Measurements from ENCODE around the gene CTNNBIP1.

DNA sequence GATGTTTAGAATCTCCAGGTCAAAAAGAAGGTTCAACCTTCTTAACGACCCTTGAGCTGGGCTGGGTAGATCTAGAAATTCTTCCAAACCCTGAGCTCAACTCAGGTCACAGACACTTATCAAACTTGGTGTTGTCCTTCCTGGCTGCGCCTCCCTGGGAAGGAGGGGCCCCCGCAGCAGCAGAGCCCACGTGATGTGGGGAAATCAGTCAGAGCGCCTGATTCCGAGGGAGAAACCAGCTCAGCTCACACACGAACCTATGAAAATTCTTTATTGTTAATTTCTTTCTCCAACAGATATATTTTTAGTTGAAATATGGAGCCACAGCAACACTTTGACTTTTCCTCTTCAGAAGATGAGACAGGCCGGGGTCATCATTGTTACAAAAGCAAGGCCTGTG lies 62.0 kb downstream of the CTNNBIP1 start:
- TF ChIP-seq, protein P1, sequence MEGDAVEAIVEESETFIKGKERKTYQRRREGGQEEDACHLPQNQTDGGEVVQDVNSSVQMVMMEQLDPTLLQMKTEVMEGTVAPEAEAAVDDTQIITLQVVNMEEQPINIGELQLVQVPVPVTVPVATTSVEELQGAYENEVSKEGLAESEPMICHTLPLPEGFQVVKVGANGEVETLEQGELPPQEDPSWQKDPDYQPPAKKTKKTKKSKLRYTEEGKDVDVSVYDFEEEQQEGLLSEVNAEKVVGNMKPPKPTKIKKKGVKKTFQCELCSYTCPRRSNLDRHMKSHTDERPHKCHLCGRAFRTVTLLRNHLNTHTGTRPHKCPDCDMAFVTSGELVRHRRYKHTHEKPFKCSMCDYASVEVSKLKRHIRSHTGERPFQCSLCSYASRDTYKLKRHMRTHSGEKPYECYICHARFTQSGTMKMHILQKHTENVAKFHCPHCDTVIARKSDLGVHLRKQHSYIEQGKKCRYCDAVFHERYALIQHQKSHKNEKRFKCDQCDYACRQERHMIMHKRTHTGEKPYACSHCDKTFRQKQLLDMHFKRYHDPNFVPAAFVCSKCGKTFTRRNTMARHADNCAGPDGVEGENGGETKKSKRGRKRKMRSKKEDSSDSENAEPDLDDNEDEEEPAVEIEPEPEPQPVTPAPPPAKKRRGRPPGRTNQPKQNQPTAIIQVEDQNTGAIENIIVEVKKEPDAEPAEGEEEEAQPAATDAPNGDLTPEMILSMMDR (IDR thresholded peaks at IDR 0.05), result no peak
- no peak for TF ChIP-seq POLR2A (IDR thresholded peaks at IDR 0.05)
